Keratinocyte (primary cell): ENCODE data around the gene SULT1A1.
"Not testable (repeated sequence)": the region's sequence is repeated elsewhere in the genome, so short reads cannot be mapped to it uniquely, and the experiment has no call there.

Experiments used
- EZH2 ChIP-seq: IDR thresholded peaks from one replicate; pipeline ENCODE4 v1.6.1; 2012; ENCODE audit warnings: inconsistent platforms, mild to moderate bottlenecking, low read length, moderate library complexity
- TF ChIP-seq, protein P1 (sequence below), 3 experiments: IDR thresholded peaks in 1 of 3; conservative IDR thresholded peaks in 1 of 3; optimal IDR thresholded peaks in 1 of 3; 2 replicates in 2 of 3; 3 replicates in 1 of 3; pipeline versions ENCODE3 to v1.5.1; 2011; ENCODE audit warnings: low read length in 3 of 3, mild to moderate bottlenecking in 3 of 3, moderate library complexity in 2 of 3, control low read depth in 1 of 3, inconsistent platforms in 1 of 3; ENCODE audit not compliant: insufficient read depth in 2 of 3; ENCODE audit errors: extremely low read depth in 1 of 3

DNA sequence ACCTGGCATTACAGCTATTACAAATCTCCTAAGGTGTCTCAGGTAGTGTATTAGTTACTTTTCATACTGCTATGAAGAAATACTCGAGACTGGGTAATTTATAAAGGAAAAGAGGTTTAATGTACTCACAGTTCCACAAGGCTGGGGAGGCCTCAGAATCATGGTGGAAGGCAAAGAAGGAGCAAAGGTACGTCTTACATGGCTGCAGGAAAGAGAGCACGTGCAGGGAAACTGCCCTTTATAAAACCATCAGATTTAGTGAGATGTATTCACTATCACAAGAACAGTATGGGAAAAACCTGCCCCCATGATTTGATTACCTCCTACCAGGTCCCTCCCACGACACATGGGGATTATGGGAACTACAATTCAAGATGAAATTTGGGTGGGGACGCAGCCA is 21.1 kb upstream of the SULT1A1 start:
- TF ChIP-seq, protein P1, sequence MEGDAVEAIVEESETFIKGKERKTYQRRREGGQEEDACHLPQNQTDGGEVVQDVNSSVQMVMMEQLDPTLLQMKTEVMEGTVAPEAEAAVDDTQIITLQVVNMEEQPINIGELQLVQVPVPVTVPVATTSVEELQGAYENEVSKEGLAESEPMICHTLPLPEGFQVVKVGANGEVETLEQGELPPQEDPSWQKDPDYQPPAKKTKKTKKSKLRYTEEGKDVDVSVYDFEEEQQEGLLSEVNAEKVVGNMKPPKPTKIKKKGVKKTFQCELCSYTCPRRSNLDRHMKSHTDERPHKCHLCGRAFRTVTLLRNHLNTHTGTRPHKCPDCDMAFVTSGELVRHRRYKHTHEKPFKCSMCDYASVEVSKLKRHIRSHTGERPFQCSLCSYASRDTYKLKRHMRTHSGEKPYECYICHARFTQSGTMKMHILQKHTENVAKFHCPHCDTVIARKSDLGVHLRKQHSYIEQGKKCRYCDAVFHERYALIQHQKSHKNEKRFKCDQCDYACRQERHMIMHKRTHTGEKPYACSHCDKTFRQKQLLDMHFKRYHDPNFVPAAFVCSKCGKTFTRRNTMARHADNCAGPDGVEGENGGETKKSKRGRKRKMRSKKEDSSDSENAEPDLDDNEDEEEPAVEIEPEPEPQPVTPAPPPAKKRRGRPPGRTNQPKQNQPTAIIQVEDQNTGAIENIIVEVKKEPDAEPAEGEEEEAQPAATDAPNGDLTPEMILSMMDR (optimal IDR thresholded peaks at IDR 0.05 in 1 of 3, IDR thresholded peaks at IDR 0.05 in 1 of 3, conservative IDR thresholded peaks at IDR 0.05 in 1 of 3; ENCODE audit: extremely low read depth in 1 of 3, insufficient read depth in 2 of 3, low read length in 3 of 3): not testable (repeated sequence)
- not testable (repeated sequence) for TF ChIP-seq EZH2
